ENCODE measurements around the gene NLRC3.

DNA sequence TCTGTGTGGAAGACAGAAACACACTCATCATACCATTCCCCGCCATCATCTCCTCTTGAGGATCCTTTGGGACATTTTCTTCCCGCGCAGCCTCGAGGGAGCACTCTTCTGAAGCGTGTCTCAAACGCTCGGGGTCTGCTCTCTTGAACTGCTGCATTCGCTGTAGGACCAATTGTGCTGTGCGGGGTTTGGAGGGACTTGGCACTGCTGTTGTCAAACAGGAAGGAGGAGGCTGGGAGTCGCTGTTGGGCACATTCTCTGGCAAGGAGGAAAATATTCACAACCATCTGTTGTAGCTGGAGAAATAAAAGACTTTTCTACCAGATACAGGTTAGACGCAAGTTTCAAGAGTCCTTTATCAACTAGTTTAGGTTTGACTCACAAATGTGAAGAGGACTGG lies 29.2 kb upstream of the NLRC3 start:
- TF ChIP-seq, protein P1, sequence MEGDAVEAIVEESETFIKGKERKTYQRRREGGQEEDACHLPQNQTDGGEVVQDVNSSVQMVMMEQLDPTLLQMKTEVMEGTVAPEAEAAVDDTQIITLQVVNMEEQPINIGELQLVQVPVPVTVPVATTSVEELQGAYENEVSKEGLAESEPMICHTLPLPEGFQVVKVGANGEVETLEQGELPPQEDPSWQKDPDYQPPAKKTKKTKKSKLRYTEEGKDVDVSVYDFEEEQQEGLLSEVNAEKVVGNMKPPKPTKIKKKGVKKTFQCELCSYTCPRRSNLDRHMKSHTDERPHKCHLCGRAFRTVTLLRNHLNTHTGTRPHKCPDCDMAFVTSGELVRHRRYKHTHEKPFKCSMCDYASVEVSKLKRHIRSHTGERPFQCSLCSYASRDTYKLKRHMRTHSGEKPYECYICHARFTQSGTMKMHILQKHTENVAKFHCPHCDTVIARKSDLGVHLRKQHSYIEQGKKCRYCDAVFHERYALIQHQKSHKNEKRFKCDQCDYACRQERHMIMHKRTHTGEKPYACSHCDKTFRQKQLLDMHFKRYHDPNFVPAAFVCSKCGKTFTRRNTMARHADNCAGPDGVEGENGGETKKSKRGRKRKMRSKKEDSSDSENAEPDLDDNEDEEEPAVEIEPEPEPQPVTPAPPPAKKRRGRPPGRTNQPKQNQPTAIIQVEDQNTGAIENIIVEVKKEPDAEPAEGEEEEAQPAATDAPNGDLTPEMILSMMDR (IDR thresholded peaks at IDR 0.05): no peak
- TF ChIP-seq POLR2AphosphoS5 (IDR thresholded peaks at IDR 0.05) (no peak), POLR2A (IDR thresholded peaks at IDR 0.05) (no peak)

All from breast epithelium (tissue), 3 donors.